GM18907 (cell line): ENCODE data around the gene MTSS2.

Experiments used
- ATAC-seq: cut with Tn5 transposase; IDR thresholded peaks from one replicate; pipeline ENCODE4 v1.9.1; 2021; ENCODE audit warnings: mild to moderate bottlenecking, moderate library complexity; ENCODE audit not compliant: unreplicated experiment

MTSS2 gene

GRCh38 chr16:70687671-70688245, 1.9 kb upstream of the MTSS2 start:
- no peak for ATAC-seq

GRCh38 chr16:70687102-70687511, 1.3 kb upstream of the MTSS2 start:
- ATAC-seq: no peak

- no peak for ATAC-seq
Observed at GRCh38 chr16:70686376-70687101, 686 bp upstream of the MTSS2 start.

- ATAC-seq: no peak
Observed at GRCh38 chr16:70685061-70685937, 554 bp downstream of the MTSS2 start.

GRCh38 chr16:70684146-70685060, 1.4 kb downstream of the MTSS2 start:
- ATAC-seq: no peak

- ATAC-seq: no peak
Observed at GRCh38 chr16:70683146-70683944, 2.5 kb downstream of the MTSS2 start.

- no peak for ATAC-seq
Observed at GRCh38 chr16:70682239-70683145, 3.4 kb downstream of the MTSS2 start.

- no peak for ATAC-seq
Observed at GRCh38 chr16:70681382-70682238, 4.2 kb downstream of the MTSS2 start.

- ATAC-seq: no peak
Observed at GRCh38 chr16:70680495-70681381, 5.1 kb downstream of the MTSS2 start.

- no peak for ATAC-seq
Observed at GRCh38 chr16:70679671-70680494, 6.0 kb downstream of the MTSS2 start.

GRCh38 chr16:70678898-70679670, 6.8 kb downstream of the MTSS2 start:
- no peak for ATAC-seq

GRCh38 chr16:70678121-70678897, 7.5 kb downstream of the MTSS2 start:
- no peak for ATAC-seq

- no peak for ATAC-seq
Observed at GRCh38 chr16:70677499-70678120, 8.2 kb downstream of the MTSS2 start.
